Measurements from ENCODE around the gene ATP10A. TPM values are rescaled to one million over a fixed set of nuclear protein-coding genes. Genes with fewer than 3 reads are reported as not detected.

The ATP10A gene
- total RNA-seq, 1 experiment from 2014 or later: 0.02 TPM

DNA sequence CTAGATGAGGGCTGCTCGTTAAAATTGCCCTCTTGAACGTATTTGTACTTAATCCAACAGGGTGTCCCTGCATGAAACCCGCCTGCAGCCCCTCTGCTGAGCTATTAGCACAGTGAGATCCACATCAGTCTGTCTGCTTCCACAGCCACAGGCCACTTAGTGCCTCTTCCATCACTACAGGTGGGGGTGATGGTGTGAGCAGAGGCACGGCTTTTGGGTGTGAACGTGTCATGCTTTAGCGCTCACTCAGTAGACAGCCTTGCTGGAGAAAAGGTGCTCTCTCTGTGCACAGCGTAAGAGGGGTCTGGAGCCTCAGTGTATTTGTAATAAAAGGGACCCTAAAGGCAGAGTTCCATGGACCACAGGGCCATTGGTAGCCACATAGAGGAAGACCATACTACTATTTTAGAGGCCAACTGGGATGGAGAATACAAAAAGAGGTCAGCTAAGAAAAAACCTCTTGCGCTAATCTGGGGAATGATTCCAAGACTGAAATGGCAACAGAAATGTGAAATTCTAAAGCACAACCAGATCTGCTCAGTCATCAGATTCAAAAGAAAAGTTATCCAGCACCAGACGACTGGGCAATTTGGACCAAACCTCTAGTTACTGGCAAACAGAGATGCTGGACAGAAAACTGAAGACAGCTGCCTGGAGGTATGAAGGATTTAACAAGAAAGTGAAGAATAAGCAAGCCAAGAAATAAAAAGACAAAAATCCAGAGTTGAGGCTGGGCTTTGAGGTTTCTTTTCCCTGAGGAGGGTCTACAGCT lies 120.2 kb downstream of the ATP10A start:
- no peaks in the 10 kb centered on the region for H3K4me1 ChIP-seq (ENCODE audit: control insufficient read depth in 1 of 2, insufficient read depth in 2 of 2, low read length in 2 of 2)
- ATAC-seq: no peak

More for the DNA sequence above, 120.2 kb downstream of the ATP10A start:
- H3K79me2 ChIP-seq (ENCODE audit: insufficient read depth, low read length): no peaks in the 10 kb centered on the region
- no peaks in the 10 kb centered on the region for H4K20me1 ChIP-seq (ENCODE audit: insufficient read depth)
- no peak overlapping the region for H3K4me3 ChIP-seq (replicated peaks in 1 of 2; ENCODE audit: low read depth in 1 of 2, low read length in 2 of 2)
- H3K9me3 ChIP-seq (ENCODE audit: control insufficient read depth in 1 of 2, insufficient read depth in 1 of 2, low read depth in 1 of 2, low read length in 2 of 2): peaks cover 9 to 21% of the 10 kb centered on the region in 2 experiments; a peak in 2 of 4 replicates
- ChIA-PET POLR2A (no interaction called here), RAD21 (ENCODE audit: low non-redundant PET in 1 of 2, low total read pairs in 2 of 2, uncharacterized antibody in 2 of 2, unreplicated experiment in 2 of 2) (no interaction called here), CTCF (no interaction called here)
- no peak overlapping the region for H3K4me2 ChIP-seq (ENCODE audit: low read length)
- no peaks in the 10 kb centered on the region for H3K9me2 ChIP-seq (ENCODE audit: insufficient read depth)
- no TSS peak for BruUV-seq (replicated peaks)
- no peak for DNase-seq (ENCODE audit: low read depth, low spot score)
- intact Hi-C loops (cut with micrococcal nuclease): no loop called here
- no peak overlapping the region for H3K27ac ChIP-seq (ENCODE audit: low read depth, low read length)
- no peak overlapping the region for H3K9ac ChIP-seq (ENCODE audit: low read length)
- H2AFZ ChIP-seq (ENCODE audit: low read depth, low read length, poor library complexity, severe bottlenecking): no peak overlapping the region
- no peaks in the 10 kb centered on the region for H3K27me3 ChIP-seq (ENCODE audit: insufficient read depth, low read length)
- no peak for TF ChIP-seq ELF1 (IDR thresholded peaks at IDR 0.05; ENCODE audit: borderline replicate concordance, low read depth)
- TF ChIP-seq, protein P1, sequence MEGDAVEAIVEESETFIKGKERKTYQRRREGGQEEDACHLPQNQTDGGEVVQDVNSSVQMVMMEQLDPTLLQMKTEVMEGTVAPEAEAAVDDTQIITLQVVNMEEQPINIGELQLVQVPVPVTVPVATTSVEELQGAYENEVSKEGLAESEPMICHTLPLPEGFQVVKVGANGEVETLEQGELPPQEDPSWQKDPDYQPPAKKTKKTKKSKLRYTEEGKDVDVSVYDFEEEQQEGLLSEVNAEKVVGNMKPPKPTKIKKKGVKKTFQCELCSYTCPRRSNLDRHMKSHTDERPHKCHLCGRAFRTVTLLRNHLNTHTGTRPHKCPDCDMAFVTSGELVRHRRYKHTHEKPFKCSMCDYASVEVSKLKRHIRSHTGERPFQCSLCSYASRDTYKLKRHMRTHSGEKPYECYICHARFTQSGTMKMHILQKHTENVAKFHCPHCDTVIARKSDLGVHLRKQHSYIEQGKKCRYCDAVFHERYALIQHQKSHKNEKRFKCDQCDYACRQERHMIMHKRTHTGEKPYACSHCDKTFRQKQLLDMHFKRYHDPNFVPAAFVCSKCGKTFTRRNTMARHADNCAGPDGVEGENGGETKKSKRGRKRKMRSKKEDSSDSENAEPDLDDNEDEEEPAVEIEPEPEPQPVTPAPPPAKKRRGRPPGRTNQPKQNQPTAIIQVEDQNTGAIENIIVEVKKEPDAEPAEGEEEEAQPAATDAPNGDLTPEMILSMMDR (IDR thresholded peaks at IDR 0.05 in 2 of 3, conservative IDR thresholded peaks at IDR 0.05 in 1 of 3; ENCODE audit: borderline replicate concordance in 1 of 3, insufficient read depth in 1 of 3, low read depth in 2 of 3, low read length in 2 of 3): no peak
- TF ChIP-seq POLR2AphosphoS5 (IDR thresholded peaks at IDR 0.05; ENCODE audit: low read depth, low read length): no peak
- TF ChIP-seq POLR2A (IDR thresholded peaks at IDR 0.05; ENCODE audit: borderline replicate concordance, extremely low read depth, insufficient read depth, insufficient read length): no peak
- TF ChIP-seq RAD21 (IDR thresholded peaks at IDR 0.05; ENCODE audit: low read depth): no peak
- TF ChIP-seq, protein P2, sequence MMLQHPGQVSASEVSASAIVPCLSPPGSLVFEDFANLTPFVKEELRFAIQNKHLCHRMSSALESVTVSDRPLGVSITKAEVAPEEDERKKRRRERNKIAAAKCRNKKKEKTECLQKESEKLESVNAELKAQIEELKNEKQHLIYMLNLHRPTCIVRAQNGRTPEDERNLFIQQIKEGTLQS (IDR thresholded peaks at IDR 0.05): no peak
- H3K36me3 ChIP-seq (ENCODE audit: control insufficient read depth in 1 of 2, insufficient read depth in 2 of 2, low read length in 2 of 2): no peaks in the 10 kb centered on the region
